Activated T-cell treated with anti-CD3 and anti-CD28 coated beads, Interleukin-2, amount 50 U/mL, for 72 hours (primary cell): Measurements from ENCODE around the gene DENND4A. TPM values are rescaled to one million over a fixed set of nuclear protein-coding genes. Genes with fewer than 3 reads are reported as not detected.
"Not testable (repeated sequence)": the region's sequence is repeated elsewhere in the genome, so short reads cannot be mapped to it uniquely, and the experiment has no call there.

Experiments used
- ATAC-seq, 2 donors: fragments of 150-1000 bp; cut with Tn5 transposase; replicated peaks in 1 of 2; 2 replicates each; pipeline ENCODE4 v1.10.0; 2021; ENCODE audit warnings: moderate library complexity in 2 of 2, mild to moderate bottlenecking in 1 of 2
- DNase-seq, 2 donors: peaks; one replicate each; pipeline ENCODE4 v3.0.0; 2021 to 2022; ENCODE audit warnings: mixed read lengths in 1 of 2
- H3K27ac Mint-ChIP-seq: one replicate; pipeline ENCODE4 v1.8.0; 2022; ENCODE audit warnings: mild to moderate bottlenecking, moderate library complexity, mixed read lengths
- H3K27me3 Mint-ChIP-seq: one replicate; pipeline ENCODE4 v1.8.0; 2022; ENCODE audit warnings: low read depth, mixed read lengths
- H3K36me3 Mint-ChIP-seq, 2 donors: one replicate each; pipeline ENCODE4 v1.8.0; 2022; ENCODE audit warnings: mixed read lengths in 2 of 2, mild to moderate bottlenecking in 1 of 2; ENCODE audit not compliant: insufficient read depth in 2 of 2
- H3K4me1 Mint-ChIP-seq: one replicate; pipeline ENCODE4 v1.8.0; 2022; ENCODE audit warnings: low read depth, mixed read lengths
- H3K4me3 Mint-ChIP-seq, 2 donors: one replicate each; pipeline ENCODE4 v1.8.0; 2022; ENCODE audit warnings: mild to moderate bottlenecking in 2 of 2, mixed read lengths in 2 of 2, moderate library complexity in 2 of 2
- H3K9me3 Mint-ChIP-seq, 2 donors: one replicate each; pipeline ENCODE4 v1.8.0; 2022; ENCODE audit warnings: mixed read lengths in 2 of 2
- total RNA-seq, 2 donors: library from RNA; stranded (reverse); gene quantifications; one replicate each; pipeline ENCODE4 v1.2.3, GENCODE V29; 2022

Gene DENND4A
- total RNA-seq, 2 donors from 2014 or later = 56.7 to 59.3 TPM

DNA sequence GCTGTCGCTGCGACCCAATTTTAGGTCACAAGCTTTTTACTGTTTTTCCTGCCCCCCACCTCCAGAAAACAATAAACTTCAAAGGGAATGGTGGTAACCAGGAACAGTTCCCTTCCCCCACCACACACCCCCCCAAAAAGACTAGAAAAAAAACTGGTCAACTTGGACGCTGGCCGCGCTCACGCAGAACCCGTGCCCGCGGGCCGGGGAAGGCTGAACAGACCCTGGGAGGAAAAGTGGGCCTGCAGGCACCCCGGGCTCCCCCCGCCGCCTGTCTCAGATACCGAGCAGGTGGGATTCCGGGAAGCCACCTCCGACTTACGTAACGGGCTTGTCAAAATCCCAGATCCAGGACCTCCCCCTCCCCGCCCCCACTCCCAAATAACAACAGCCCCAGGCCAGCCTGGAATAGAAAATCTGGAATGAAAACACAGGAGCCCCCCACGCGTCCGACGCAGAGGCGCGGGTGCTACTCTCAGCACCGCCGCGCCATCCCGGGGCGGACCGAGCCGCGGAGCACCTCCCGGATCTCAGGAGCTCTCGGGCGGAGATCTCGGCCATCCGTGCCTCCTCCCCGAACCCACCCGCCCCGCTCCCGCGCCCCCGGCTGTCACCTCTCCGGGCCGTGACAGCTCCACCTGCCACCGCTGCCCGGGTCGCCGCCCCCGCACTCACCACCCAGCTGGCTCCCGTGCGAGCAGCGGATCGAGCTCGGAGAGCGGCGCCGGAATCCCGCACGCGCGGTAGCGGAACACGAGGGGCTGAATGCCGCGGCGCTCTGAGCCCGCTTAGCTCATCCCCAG lies 557 bp downstream of the DENND4A start:
- DNase-seq = peak; percentile 41 to 52
- no peaks in the 10 kb centered on the region for H3K36me3 Mint-ChIP-seq
- peak overlapping the region; percentile 93 for H3K27ac Mint-ChIP-seq
- no peak for ATAC-seq
- H3K9me3 Mint-ChIP-seq = no peaks in the 10 kb centered on the region
- peaks cover 76% of the 10 kb centered on the region for H3K4me1 Mint-ChIP-seq
- H3K4me3 Mint-ChIP-seq = peak overlapping the region; percentile 90 to 92
- H3K27me3 Mint-ChIP-seq = no peaks in the 10 kb centered on the region

DNA sequence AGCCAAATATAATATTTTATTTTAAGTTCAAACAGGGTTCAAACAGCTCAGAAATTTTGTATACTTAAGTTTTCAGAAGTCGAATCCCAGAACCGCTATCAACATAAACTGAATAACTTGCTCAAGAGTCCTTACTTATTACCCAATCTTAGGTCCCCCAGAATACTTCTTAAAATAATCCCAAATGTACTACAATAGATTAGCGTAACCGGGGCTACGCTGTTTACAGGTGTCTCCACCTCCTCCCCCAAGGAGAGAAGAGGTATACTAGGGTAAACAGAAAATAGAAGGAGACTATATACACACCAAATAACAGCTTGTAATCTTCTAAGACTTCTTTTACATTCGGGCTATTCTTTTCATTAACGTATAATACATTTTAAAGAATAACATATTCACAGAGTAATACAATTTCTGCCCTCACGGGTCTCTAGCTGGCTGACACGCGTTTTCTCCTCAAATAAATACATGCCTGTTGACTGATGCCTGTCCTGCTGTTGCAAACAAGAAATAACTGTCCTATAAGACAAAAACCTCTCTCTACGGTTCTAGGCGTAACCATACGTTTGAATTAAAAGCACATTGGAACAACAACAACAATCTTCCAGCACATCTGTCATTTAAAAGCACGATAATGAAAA lies 1.3 kb downstream of the DENND4A start:
- Mint-ChIP-seq H3K27ac (peak overlapping the region; percentile 23), H3K4me3 (peak overlapping the region; percentile 90 to 92), H3K9me3 (no peaks in the 10 kb centered on the region), H3K27me3 (no peaks in the 10 kb centered on the region), H3K4me1 (peaks cover 70% of the 10 kb centered on the region), H3K36me3 (no peaks in the 10 kb centered on the region)
- ATAC-seq (no peak), DNase-seq (no peak)

DNA sequence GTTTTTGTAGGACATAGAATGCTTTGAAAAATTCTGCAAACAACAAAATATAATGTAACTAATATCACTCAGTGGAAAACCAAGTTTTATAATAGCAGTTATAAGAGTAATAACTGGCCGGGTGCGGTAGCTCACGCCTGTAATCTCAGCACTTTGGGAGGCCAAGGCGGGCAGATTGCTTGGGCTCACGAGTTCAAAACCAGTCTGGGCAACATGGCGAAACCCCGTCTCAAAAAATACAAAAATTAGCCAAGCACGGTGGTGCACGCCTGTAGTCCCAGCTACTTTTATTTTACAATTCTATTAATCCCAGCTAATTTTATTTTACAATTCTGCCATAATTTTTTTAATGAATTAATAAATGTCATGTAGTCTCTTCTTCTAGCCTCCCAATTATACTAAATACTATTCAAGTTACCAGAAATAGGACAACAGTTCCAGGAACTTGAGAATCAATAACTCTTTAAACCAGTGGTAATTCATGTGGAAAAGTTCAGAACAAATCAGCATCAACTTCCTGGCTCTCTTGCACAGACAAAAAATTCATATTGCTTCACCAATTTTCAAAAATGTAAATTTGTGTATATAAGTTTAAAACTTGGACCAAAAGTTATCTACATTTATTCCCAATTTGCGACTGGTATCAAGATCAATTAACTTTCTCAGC lies 2.2 kb downstream of the DENND4A start:
- H3K9me3 Mint-ChIP-seq = no peaks in the 10 kb centered on the region
- no peaks in the 10 kb centered on the region for H3K36me3 Mint-ChIP-seq
- DNase-seq (no peak), ATAC-seq (no peak)
- H3K4me1 Mint-ChIP-seq = peaks cover 61% of the 10 kb centered on the region
- H3K27ac Mint-ChIP-seq = peak overlapping the region; percentile 23
- H3K27me3 Mint-ChIP-seq = no peaks in the 10 kb centered on the region
- peak overlapping the region; percentile 90 to 92 for H3K4me3 Mint-ChIP-seq

DNA sequence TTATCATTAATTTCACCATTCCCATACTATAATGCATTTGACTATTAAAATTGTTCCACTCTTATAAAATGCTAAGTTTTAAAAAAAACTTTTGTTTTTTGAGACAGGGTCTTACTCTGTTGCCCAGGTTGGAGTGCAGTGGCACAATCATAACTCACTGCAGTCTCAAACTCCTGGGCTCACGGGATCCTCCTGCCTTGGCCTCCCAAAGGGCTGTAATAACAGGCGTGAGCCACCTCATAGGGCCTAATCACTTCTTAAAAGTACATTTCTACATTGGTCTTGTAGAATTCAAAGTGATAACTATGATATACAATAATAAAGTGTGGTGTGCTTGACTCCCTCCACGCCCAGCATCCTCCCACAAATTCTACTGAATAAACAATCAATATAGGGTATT lies 3.0 kb downstream of the DENND4A start:
- ATAC-seq (no peak), DNase-seq (no peak)
- Mint-ChIP-seq H3K4me3 (peak overlapping the region; percentile 90 to 92), H3K36me3 (peaks cover under 1% of the 10 kb centered on the region in 2 donors), H3K27ac (peak overlapping the region; percentile 23), H3K9me3 (no peaks in the 10 kb centered on the region), H3K27me3 (no peaks in the 10 kb centered on the region), H3K4me1 (peaks cover 54% of the 10 kb centered on the region)

DNA sequence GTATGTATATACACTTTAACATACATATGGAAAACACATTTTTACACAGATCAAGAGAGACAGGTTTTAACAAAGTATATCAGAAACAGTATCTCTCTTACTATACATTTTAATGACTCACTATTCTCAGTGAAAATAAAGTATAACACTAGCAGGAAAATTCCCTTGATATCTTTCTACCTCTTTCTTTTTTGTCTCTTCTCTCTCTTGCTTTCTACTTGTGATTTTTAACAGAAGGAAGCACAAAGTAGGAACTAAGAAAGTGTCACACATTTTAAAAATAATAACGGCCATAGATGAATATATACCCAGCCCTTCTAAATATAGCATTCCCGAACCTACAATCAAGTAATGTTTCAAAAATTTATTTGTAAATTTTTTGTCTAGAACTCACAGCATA lies 4.8 kb downstream of the DENND4A start:
- no peaks in the 10 kb centered on the region for H3K27me3 Mint-ChIP-seq
- DNase-seq (no peak), ATAC-seq (no peak)
- H3K9me3 Mint-ChIP-seq = no peaks in the 10 kb centered on the region
- peak overlapping the region; percentile 96 for H3K27ac Mint-ChIP-seq
- H3K36me3 Mint-ChIP-seq = peaks cover 4% of the 10 kb centered on the region in 2 donors
- peaks cover 48% of the 10 kb centered on the region for H3K4me1 Mint-ChIP-seq
- H3K4me3 Mint-ChIP-seq = peak overlapping the region; percentile 58 to 94

DNA sequence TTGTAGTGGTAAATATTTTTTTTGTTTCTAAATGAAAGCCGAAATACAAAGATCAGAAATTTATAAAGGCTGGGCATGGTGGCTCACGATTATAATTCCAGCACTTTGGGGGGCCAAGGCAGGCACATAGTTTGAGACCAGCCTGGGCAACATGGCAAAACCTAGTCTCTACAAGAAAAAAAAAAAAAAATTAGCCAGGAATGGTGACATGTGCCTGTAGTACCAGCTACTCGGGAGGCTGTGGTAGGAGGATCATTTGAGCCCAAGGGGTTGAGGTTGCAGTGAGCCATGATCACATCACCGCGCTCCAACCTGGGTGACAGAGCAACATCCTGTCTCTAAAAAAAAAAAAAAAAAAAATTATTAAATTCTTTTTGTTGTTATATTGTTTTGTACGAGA lies 6.9 kb downstream of the DENND4A start:
- no peaks in the 10 kb centered on the region for H3K9me3 Mint-ChIP-seq
- peaks cover 4% of the 10 kb centered on the region in 2 donors for H3K36me3 Mint-ChIP-seq
- H3K4me1 Mint-ChIP-seq = peaks cover 46% of the 10 kb centered on the region
- DNase-seq (no peak), ATAC-seq (no peak)
- no peak overlapping the region for H3K27ac Mint-ChIP-seq
- H3K4me3 Mint-ChIP-seq = no peak overlapping the region
- H3K27me3 Mint-ChIP-seq = no peaks in the 10 kb centered on the region

DNA sequence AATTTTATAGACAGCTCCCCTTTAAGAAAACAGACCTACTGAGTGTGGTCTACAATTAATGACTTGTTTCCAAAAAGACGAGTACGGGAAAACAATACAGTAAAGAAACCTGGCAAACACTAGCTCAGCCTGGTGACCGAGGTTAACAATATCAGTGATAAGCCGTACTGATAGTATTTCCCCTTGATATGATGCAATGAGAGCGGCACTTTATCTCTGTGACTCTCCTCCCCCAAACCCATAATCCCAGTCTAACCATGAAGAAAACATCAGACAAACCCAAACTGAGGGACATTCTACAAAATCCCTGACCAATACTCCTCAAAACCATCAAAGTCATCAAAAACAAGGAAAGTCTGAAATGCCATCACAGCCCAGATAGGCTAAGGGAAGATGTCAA lies 8.2 kb downstream of the DENND4A start:
- Mint-ChIP-seq H3K27ac (no peak overlapping the region), H3K4me1 (peaks cover 35% of the 10 kb centered on the region), H3K9me3 (no peaks in the 10 kb centered on the region), H3K27me3 (no peaks in the 10 kb centered on the region), H3K4me3 (no peak overlapping the region), H3K36me3 (peaks cover 4% of the 10 kb centered on the region in 2 donors)
- DNase-seq (no peak), ATAC-seq (no peak)

DNA sequence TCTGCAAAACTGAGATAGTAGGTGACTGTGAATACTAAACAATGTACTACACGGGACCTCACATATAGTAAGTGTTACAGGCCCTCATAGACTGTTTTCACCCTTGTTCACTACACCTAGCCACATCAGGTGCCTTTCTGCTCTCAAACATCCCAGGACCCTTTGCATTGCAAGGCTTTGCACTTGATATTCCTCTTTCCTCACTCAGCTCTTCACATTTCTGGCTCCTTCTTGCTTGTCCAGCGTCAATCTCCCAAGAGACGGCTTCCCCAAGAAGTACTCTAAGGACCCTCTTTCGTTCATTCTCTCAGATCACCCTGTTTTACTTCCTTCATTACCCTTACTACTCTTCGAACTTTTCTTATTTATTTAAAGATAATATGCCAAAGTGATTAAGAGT lies 10.0 kb downstream of the DENND4A start:
- no peak overlapping the region for H3K4me3 Mint-ChIP-seq
- peaks cover 27% of the 10 kb centered on the region for H3K4me1 Mint-ChIP-seq
- no peak for DNase-seq
- H3K27ac Mint-ChIP-seq = no peak overlapping the region
- H3K36me3 Mint-ChIP-seq = peaks cover 4 to 6% of the 10 kb centered on the region in 2 donors
- no peaks in the 10 kb centered on the region for H3K9me3 Mint-ChIP-seq
- no peak for ATAC-seq
- no peaks in the 10 kb centered on the region for H3K27me3 Mint-ChIP-seq

DNA sequence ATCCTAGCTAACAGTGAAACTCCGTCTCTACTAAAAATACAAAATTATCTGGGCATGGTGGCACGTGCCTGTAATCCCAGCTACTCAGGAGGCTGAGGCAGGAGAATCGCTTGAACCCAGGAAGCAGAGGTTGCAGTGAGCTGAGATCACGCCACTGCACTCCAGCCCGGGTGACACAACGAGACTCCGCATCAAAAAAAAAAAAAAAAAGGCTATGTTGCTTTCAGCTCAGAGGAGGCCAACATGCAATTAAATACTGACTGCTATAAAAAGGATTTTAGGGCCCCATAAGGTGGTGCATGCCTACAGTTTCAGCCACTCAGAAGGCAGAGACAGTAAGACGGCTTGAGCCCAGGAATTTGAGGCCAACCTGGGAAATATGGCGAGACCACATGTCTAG lies 13.4 kb downstream of the DENND4A start:
- DNase-seq, H3K9me3 Mint-ChIP-seq, H3K27me3 Mint-ChIP-seq, H3K36me3 Mint-ChIP-seq: not testable (repeated sequence)
- ATAC-seq = peak; percentile 26 to 31
- Mint-ChIP-seq H3K4me1 (peaks cover 32% of the 10 kb centered on the region), H3K27ac (peak overlapping the region; percentile 49), H3K4me3 (peak overlapping the region; percentile 15 to 19)

DNA sequence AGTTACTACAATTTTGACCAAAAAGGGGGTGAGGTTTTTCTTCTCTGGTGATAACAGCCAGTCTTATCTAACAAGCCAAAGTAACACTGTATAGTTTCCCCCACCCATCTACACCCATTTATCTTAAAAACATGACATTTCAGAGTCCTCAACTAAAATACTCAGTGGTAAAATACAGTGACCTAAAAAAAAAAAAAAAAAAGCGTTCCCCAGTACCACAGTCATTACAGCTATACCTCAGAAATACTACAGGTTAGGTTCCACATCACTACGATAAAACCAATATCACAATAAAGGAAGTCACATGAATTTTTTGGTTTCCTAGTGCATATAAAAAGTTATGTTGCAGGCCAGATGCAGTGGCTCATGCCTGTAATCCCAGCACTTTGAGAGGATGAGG lies 13.8 kb downstream of the DENND4A start:
- peak overlapping the region in 1 of 2 donors; percentile 19 for H3K4me3 Mint-ChIP-seq
- H3K27ac Mint-ChIP-seq = no peak overlapping the region
- no peak for DNase-seq
- H3K4me1 Mint-ChIP-seq = peaks cover 34% of the 10 kb centered on the region
- peaks cover 5 to 8% of the 10 kb centered on the region in 2 donors for H3K36me3 Mint-ChIP-seq
- H3K27me3 Mint-ChIP-seq = no peaks in the 10 kb centered on the region
- peak; percentile 60 to 67 for ATAC-seq
- H3K9me3 Mint-ChIP-seq = no peaks in the 10 kb centered on the region

DNA sequence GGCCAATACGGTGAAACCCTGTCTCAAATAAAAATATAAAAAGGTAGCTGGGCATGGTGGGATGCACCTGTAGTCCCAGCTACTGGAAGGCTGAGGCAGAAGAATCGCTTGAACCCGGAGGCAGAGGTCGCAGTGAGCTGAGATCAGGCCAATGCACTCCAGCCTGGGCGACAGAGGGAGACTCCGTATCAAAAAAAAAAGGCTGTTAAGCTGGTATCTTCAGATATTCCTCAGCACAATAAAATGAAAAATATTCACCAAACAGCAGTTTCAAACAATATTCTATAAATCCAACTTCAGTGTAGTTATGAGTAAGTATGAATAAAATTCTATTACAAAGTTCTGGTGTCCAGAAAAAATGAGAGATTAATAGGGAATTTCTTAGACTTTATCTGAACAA lies 14.2 kb downstream of the DENND4A start:
- Mint-ChIP-seq H3K27ac (no peak overlapping the region), H3K4me1 (peaks cover 34% of the 10 kb centered on the region), H3K9me3 (no peaks in the 10 kb centered on the region), H3K4me3 (no peak overlapping the region), H3K36me3 (peaks cover 5 to 8% of the 10 kb centered on the region in 2 donors), H3K27me3 (no peaks in the 10 kb centered on the region)
- no peak for ATAC-seq
- DNase-seq = no peak

DNA sequence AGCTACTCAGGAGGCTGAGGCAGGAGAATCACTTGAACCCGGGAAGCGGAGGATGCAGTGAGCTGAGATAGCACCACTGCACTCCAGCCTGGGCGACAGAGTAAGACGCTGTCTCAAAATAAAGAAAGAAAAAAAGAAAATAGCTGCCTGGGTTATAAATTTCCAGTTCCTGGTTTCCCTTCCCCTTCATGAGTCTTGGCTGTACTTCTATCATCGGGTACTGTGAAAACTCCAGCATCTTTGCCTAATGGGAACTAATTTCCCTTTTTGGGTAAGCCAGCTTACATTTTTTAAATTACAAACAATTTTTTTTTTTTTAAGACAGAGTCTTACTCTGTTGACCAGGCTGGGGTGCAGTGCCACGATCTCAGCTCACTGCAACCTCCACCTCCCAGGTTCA lies 15.0 kb downstream of the DENND4A start:
- H3K4me3 Mint-ChIP-seq = no peak overlapping the region
- DNase-seq (no peak), ATAC-seq (no peak)
- H3K27ac Mint-ChIP-seq = no peak overlapping the region
- H3K4me1 Mint-ChIP-seq = peaks cover 37% of the 10 kb centered on the region
- H3K36me3 Mint-ChIP-seq = peaks cover 5 to 10% of the 10 kb centered on the region in 2 donors
- no peaks in the 10 kb centered on the region for H3K27me3 Mint-ChIP-seq
- no peaks in the 10 kb centered on the region for H3K9me3 Mint-ChIP-seq

DNA sequence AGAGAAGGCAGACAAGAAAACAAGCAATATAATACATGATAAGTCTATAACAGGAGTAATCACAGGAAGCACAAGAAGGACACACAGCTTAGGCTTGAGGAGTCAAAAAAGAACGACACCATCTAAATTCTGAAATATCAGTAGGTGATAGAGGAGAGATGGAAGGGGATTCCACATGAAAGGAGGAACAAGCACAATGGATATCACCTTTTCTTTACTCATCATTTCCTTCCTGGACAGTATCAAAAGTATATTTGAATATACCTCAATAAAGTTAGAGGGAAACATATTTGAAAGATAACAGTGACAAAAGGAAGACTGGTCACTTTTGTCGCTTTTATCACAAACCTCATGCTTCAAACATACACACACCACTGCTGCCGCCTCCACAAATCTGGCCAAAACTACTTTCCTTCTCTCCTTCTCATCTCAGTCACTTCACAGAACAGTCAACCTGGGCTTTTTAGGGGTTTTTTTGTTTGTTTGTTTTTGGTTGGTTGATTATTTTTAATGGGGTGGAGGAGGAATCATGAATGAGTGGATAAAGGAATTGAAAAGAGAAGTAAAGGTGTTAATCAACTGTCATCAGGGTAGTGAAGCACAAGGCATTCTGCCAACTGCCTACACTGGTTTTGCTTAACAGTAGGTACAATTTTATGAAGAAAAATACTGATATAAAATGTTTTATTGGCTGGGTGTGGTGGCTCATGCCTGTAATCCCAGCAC lies 18.5 kb downstream of the DENND4A start:
- DNase-seq (no peak), ATAC-seq (peak; percentile 46 to 74)
- Mint-ChIP-seq H3K4me3 (peak overlapping the region in 1 of 2 donors; percentile 74), H3K27ac (peak overlapping the region; percentile 32), H3K4me1 (peaks cover 55% of the 10 kb centered on the region), H3K27me3 (no peaks in the 10 kb centered on the region), H3K36me3 (peaks cover 5 to 14% of the 10 kb centered on the region in 2 donors), H3K9me3 (no peaks in the 10 kb centered on the region)
